ENCODE data around the gene CCDC74B.
"Not testable (repeated sequence)": the region's sequence is repeated elsewhere in the genome, so short reads cannot be mapped to it uniquely, and the experiment has no call there.

The CCDC74B gene

GRCh38 chr2:130145006-130145414, at the start of gene CCDC74B:
Gene CCDC74B (minus strand): TSS chr2:130145112. CDS start chr2:130144996, 116 bp downstream.
- H3K27ac ChIP-seq; H3K4me1 ChIP-seq (ENCODE audit: low read depth, poor library complexity, severe bottlenecking); H3K79me2 ChIP-seq (ENCODE audit: insufficient read depth, low read depth); H3K9ac ChIP-seq; H3K27me3 ChIP-seq (ENCODE audit: insufficient read depth, low read depth); H3K4me3 ChIP-seq (IDR thresholded peaks at IDR 0.05; ENCODE audit: insufficient read depth, low read depth, low read length); H4K20me1 ChIP-seq (ENCODE audit: insufficient read depth); H3K36me3 ChIP-seq (ENCODE audit: insufficient read depth): not testable (repeated sequence)
- Histone ChIP-seq H3K4me2 (peak within 1 kb of the TSS; percentile 34; the same call in 1 of the 2 replicates), H2AFZ (ENCODE audit: low read depth) (peak within 1 kb of the TSS; percentile 66)

- not testable (repeated sequence) for H2AFZ ChIP-seq (ENCODE audit: low read depth); H3K4me1 ChIP-seq (ENCODE audit: low read depth, poor library complexity, severe bottlenecking); H3K27ac ChIP-seq; H4K20me1 ChIP-seq (ENCODE audit: insufficient read depth); H3K9ac ChIP-seq; H3K4me2 ChIP-seq; H3K79me2 ChIP-seq (ENCODE audit: insufficient read depth, low read depth); H3K27me3 ChIP-seq (ENCODE audit: insufficient read depth, low read depth); H3K36me3 ChIP-seq (ENCODE audit: insufficient read depth); H3K4me3 ChIP-seq (IDR thresholded peaks at IDR 0.05; ENCODE audit: insufficient read depth, low read depth, low read length)
Observed at GRCh38 chr2:130193824-130194223, 48.9 kb upstream of the CCDC74B start.

- not testable (repeated sequence) for H3K27me3 ChIP-seq (ENCODE audit: insufficient read depth, low read depth); H3K36me3 ChIP-seq (ENCODE audit: insufficient read depth); H3K4me2 ChIP-seq; H2AFZ ChIP-seq (ENCODE audit: low read depth); H3K27ac ChIP-seq; H3K4me3 ChIP-seq (IDR thresholded peaks at IDR 0.05; ENCODE audit: insufficient read depth, low read depth, low read length); H3K79me2 ChIP-seq (ENCODE audit: insufficient read depth, low read depth); H3K9ac ChIP-seq; H4K20me1 ChIP-seq (ENCODE audit: insufficient read depth); H3K4me1 ChIP-seq (ENCODE audit: low read depth, poor library complexity, severe bottlenecking)
Observed at GRCh38 chr2:130192451-130192850, 47.5 kb upstream of the CCDC74B start.

- H3K4me3 ChIP-seq (IDR thresholded peaks at IDR 0.05; ENCODE audit: insufficient read depth, low read depth, low read length); H3K4me1 ChIP-seq (ENCODE audit: low read depth, poor library complexity, severe bottlenecking); H3K36me3 ChIP-seq (ENCODE audit: insufficient read depth); H3K9ac ChIP-seq; H3K27ac ChIP-seq; H3K27me3 ChIP-seq (ENCODE audit: insufficient read depth, low read depth); H2AFZ ChIP-seq (ENCODE audit: low read depth); H3K79me2 ChIP-seq (ENCODE audit: insufficient read depth, low read depth); H3K4me2 ChIP-seq; H4K20me1 ChIP-seq (ENCODE audit: insufficient read depth): not testable (repeated sequence)
Observed at GRCh38 chr2:130191319-130191718, 46.4 kb upstream of the CCDC74B start.

DNA sequence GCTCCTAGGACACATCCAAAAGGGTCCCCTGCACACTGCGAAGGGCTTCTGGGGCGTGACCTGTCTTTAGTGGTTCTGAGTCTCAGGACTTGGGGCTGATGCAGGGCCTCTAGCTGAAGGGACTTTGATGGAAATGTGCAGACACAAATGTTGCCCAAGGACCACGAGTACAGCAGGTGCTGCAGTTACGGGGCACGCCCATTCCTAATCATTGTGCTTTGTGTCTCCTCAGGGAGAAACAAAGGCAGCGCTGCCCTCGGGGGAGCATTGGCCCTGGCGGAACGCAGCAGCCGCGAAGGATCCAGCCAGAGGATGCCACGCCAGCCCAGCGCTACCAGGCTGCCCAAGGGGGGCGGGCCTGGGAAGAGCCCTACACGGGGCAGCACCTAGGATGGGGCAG, 45.3 kb upstream of the CCDC74B start:
- TF ChIP-seq, protein P1, sequence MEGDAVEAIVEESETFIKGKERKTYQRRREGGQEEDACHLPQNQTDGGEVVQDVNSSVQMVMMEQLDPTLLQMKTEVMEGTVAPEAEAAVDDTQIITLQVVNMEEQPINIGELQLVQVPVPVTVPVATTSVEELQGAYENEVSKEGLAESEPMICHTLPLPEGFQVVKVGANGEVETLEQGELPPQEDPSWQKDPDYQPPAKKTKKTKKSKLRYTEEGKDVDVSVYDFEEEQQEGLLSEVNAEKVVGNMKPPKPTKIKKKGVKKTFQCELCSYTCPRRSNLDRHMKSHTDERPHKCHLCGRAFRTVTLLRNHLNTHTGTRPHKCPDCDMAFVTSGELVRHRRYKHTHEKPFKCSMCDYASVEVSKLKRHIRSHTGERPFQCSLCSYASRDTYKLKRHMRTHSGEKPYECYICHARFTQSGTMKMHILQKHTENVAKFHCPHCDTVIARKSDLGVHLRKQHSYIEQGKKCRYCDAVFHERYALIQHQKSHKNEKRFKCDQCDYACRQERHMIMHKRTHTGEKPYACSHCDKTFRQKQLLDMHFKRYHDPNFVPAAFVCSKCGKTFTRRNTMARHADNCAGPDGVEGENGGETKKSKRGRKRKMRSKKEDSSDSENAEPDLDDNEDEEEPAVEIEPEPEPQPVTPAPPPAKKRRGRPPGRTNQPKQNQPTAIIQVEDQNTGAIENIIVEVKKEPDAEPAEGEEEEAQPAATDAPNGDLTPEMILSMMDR (conservative IDR thresholded peaks at IDR 0.05; ENCODE audit: low read depth, low read length): no peak
- Histone ChIP-seq H3K27me3 (ENCODE audit: insufficient read depth, low read depth) (no peaks in the 10 kb centered on the region), H3K27ac (no peak overlapping the region), H3K36me3 (ENCODE audit: insufficient read depth) (no peaks in the 10 kb centered on the region), H3K79me2 (ENCODE audit: insufficient read depth, low read depth) (no peaks in the 10 kb centered on the region), H2AFZ (ENCODE audit: low read depth) (no peak overlapping the region), H3K4me2 (no peak overlapping the region), H3K4me1 (ENCODE audit: low read depth, poor library complexity, severe bottlenecking) (no peaks in the 10 kb centered on the region), H3K9ac (no peak overlapping the region), H4K20me1 (ENCODE audit: insufficient read depth) (no peaks in the 10 kb centered on the region), H3K4me3 (IDR thresholded peaks at IDR 0.05; ENCODE audit: insufficient read depth, low read depth, low read length) (no peak overlapping the region)

DNA sequence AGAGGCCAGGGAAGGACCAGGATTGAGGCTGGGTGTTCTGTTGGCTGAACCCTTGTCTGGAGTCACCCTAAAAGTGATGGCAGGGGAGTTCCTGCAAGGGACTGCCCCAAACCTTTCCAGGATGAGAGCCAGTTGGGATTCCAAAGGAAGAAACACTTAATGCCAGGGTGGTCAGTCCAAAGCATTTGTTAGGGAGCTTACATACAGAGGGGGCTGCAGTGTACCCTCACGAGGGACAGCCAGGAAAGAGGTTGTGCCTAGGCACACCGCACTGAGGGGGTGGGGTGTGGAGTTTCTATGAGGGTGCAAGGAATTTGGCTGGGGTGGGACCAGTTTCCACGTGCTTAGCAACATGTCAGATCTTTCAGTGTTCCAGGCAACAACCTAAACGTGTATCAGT, 44.0 kb upstream of the CCDC74B start:
- H3K27ac ChIP-seq; H3K4me2 ChIP-seq; H3K36me3 ChIP-seq (ENCODE audit: insufficient read depth); H3K9ac ChIP-seq; H2AFZ ChIP-seq (ENCODE audit: low read depth); H4K20me1 ChIP-seq (ENCODE audit: insufficient read depth); H3K27me3 ChIP-seq (ENCODE audit: insufficient read depth, low read depth); H3K79me2 ChIP-seq (ENCODE audit: insufficient read depth, low read depth); H3K4me1 ChIP-seq (ENCODE audit: low read depth, poor library complexity, severe bottlenecking); H3K4me3 ChIP-seq (IDR thresholded peaks at IDR 0.05; ENCODE audit: insufficient read depth, low read depth, low read length): not testable (repeated sequence)

DNA sequence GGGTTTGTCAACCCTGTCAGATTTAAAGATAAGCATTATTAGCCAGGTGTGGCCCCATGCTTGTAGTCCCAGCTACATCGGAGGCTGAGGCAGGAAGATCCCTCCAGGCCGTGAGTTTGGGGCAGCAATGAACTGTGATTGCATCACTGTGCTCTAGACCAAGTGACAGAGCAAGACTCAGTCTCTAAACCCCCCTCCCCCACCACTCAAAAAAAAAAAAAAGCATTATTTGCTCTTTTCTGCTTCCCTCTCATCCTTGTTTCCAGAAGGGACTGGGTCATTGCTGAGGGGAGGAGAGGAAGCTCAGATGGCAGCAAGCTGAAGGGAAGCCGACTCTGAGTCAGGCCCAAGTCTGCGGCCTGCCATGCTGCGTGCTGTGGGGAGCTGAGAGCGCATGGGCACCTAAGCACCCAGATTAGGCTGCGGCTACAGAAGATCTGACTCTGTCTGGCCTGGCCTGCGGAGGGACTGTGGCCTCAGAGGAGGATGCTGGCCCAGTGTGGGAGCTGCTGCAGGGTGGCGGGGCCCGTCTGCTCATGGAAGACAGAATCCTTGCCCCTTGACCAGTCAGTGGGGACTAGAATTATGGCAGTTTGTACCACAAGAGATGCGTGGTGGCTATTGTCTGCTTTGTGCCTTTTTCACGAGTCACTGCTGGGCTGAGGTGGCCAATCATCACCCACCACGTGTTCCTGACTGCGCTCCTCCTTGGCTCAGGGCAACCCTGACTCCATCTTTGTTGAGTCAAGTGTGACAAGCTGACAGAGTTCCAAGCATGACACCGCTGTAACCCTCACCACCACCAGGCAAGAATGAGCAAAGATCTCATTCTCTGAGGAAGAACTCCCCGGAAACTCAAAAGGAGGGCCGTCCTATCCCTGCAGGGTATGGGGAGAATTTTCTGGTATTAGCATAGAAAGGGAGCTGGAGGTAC, 43.2 kb upstream of the CCDC74B start:
- not testable (repeated sequence) for H3K27me3 ChIP-seq (ENCODE audit: insufficient read depth, low read depth); H3K36me3 ChIP-seq (ENCODE audit: insufficient read depth); H4K20me1 ChIP-seq (ENCODE audit: insufficient read depth); H3K9ac ChIP-seq; H2AFZ ChIP-seq (ENCODE audit: low read depth); H3K4me2 ChIP-seq; H3K27ac ChIP-seq; H3K4me3 ChIP-seq (IDR thresholded peaks at IDR 0.05; ENCODE audit: insufficient read depth, low read depth, low read length); H3K4me1 ChIP-seq (ENCODE audit: low read depth, poor library complexity, severe bottlenecking)
- H3K79me2 ChIP-seq (ENCODE audit: insufficient read depth, low read depth): peaks cover 18% of the 10 kb centered on the region

Measured in KMS-11 (cell line).